Thymus (tissue), 11 donors: ENCODE results near the gene CYTH3. TPM values are rescaled to one million over a fixed set of nuclear protein-coding genes. Genes with fewer than 3 reads are reported as not detected.

Experiments used
- DNase-seq, 9 donors: peaks; one replicate each; pipeline ENCODE4 v3.0.0-alpha.2; 2013; ENCODE audit warnings: low spot score in 9 of 9, low read depth in 6 of 9, missing footprints in 1 of 9
- H3K27ac ChIP-seq, 2 donors: one replicate each; pipeline ENCODE4 v1.5.1; 2013; ENCODE audit warnings: control low read depth in 1 of 2, low read depth in 1 of 2, low read length in 1 of 2, mild to moderate bottlenecking in 1 of 2, moderate library complexity in 1 of 2
- H3K27me3 ChIP-seq, 2 donors: one replicate each; pipeline ENCODE4 v1.5.1; 2013; ENCODE audit warnings: low read length in 1 of 2; ENCODE audit not compliant: control insufficient read depth in 2 of 2, insufficient read depth in 1 of 2
- H3K36me3 ChIP-seq, 2 donors: one replicate each; pipeline ENCODE4 v1.5.1; 2013; ENCODE audit warnings: low read length in 1 of 2, mild to moderate bottlenecking in 1 of 2, moderate library complexity in 1 of 2; ENCODE audit not compliant: control insufficient read depth in 2 of 2, insufficient read depth in 2 of 2
- H3K4me1 ChIP-seq, 2 donors: one replicate each; pipeline ENCODE4 v1.5.1; 2013; ENCODE audit warnings: low read length in 2 of 2; ENCODE audit not compliant: control insufficient read depth in 2 of 2, insufficient read depth in 2 of 2
- H3K4me3 ChIP-seq, 2 donors: one replicate each; pipeline ENCODE4 v1.5.1; 2013; ENCODE audit warnings: low read length in 2 of 2, control low read depth in 1 of 2, mild to moderate bottlenecking in 1 of 2
- H3K9me3 ChIP-seq, 2 donors: one replicate each; pipeline ENCODE4 v1.5.1; 2013; ENCODE audit warnings: low read length in 1 of 2, mild to moderate bottlenecking in 1 of 2; ENCODE audit not compliant: control insufficient read depth in 2 of 2, insufficient read depth in 1 of 2
- WGBS: extraction: QIAGEN DNeasy Blood & Tissue Kit; methylation state at CpG from one replicate; pipeline ENCODE4 v1.1.7; 2013; 5-methylcytosine and 5-hydroxymethylcytosine counted together
- polyA plus RNA-seq: library from polyadenylated mRNA; stranded (reverse); fragments of 200-250 nt; gene quantifications from one replicate; pipeline ENCODE4 v1.2.3, GENCODE V29; 2013
- total RNA-seq: library from RNA; stranded (reverse); fragments of 120-200 nt; gene quantifications from one replicate; pipeline ENCODE4 v1.2.4, GENCODE V29; 2013
- donor health status: healthy.

Gene CYTH3
- total and polyA plus RNA-seq, 2 donors, result 5.1 to 6.3 TPM

DNA sequence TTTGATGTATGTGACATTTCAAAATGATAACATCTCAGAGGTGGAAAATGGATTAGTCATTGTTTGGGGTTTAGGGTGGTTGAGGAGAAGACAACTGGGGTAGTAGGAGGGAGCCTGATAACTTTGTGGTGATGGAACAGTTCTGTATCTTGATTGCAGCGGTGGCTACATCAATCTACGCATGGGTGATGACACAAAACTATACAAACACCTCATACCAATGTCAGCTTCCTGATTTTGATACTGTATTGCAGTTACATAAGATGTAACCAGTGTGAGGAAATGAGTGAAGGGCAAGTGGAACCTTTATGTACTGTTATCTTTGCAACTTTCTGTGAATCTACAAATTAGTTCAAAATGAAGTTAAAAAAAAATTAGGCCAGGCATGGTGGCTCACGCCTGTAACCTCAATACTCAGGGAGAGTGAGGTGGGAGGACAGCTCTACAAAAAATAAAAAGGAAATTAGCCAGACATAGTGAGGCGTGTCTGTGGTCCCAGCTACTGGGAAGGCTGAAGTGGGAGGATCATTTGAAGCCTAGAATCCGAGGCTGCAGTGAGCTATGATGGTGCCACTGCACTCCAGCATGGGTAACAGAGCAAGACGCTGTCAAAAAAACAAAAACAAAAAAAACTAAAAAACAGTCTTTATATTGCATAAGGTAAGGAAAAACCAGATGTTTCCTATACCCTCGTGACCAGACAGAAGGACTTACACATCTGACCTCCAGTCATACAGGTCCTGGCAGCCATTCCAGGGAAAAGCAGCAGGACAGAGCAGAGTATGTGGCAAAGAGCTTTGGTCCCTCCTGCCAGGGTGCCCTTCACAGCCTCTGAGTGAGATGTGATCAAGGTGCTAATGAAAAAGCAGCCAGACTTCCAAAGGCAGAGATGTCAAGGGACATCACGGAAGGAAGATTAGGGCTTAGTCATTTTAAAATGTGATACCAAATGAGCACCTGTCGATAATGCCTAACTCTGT, 50.8 kb downstream of the CYTH3 start:
- no peaks in the 10 kb centered on the region for H3K27me3 ChIP-seq
- 76% methylated on average over 9 of the region's 9 CpGs for WGBS
- no peaks in the 10 kb centered on the region for H3K4me1 ChIP-seq
- H3K4me3 ChIP-seq, result no peak overlapping the region
- H3K36me3 ChIP-seq, result no peaks in the 10 kb centered on the region
- H3K9me3 ChIP-seq, result no peaks in the 10 kb centered on the region
- DNase-seq, result peak in 3 of 9 donors; percentile 11 to 41 (median 12)
- no peak overlapping the region for H3K27ac ChIP-seq

- no peak for DNase-seq
- Histone ChIP-seq H3K36me3 (no peaks in the 10 kb centered on the region), H3K9me3 (no peaks in the 10 kb centered on the region), H3K4me3 (no peak overlapping the region), H3K27ac (no peak overlapping the region), H3K27me3 (no peaks in the 10 kb centered on the region), H3K4me1 (no peaks in the 10 kb centered on the region)
- 93% methylated on average over 3 of the region's 3 CpGs for WGBS
Observed at GRCh38 chr7:6218329-6218728, 54.1 kb downstream of the CYTH3 start.

DNA sequence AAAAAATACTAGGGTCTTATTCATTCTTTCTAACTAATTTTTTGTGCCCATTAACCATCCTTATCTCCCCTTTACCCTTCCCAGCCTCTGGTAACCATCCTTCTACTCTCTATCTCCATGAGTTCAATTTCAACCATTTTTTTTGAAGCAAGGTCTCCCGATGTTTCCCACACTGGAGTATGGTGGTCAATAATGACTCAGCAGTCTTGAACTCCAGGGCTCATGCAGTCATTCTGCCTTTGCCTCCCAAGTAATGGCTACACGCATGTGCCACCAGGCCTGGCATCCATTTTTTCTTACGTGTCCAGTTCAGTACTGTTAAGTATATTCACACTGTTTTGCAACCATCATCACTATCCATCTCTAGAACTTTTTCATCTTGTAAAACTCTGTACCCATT, 60.4 kb downstream of the CYTH3 start:
- 98% methylated on average over 3 of the region's 3 CpGs for WGBS

GRCh38 chr7:6210621-6211372, 61.6 kb downstream of the CYTH3 start:
- no peak for DNase-seq
- WGBS, result 96% methylated on average over 7 of the region's 7 CpGs
- H3K27ac ChIP-seq, result no peak overlapping the region
- no peaks in the 10 kb centered on the region for H3K9me3 ChIP-seq
- H3K27me3 ChIP-seq, result no peaks in the 10 kb centered on the region
- H3K4me1 ChIP-seq, result no peaks in the 10 kb centered on the region
- H3K4me3 ChIP-seq, result no peak overlapping the region
- H3K36me3 ChIP-seq, result no peaks in the 10 kb centered on the region

More for the DNA sequence above, 60.4 kb downstream of the CYTH3 start:
- H3K9me3 ChIP-seq, result no peaks in the 10 kb centered on the region
- no peak overlapping the region for H3K27ac ChIP-seq
- no peaks in the 10 kb centered on the region for H3K27me3 ChIP-seq
- H3K4me3 ChIP-seq, result no peak overlapping the region
- DNase-seq, result no peak
- H3K4me1 ChIP-seq, result no peaks in the 10 kb centered on the region
- no peaks in the 10 kb centered on the region for H3K36me3 ChIP-seq

DNA sequence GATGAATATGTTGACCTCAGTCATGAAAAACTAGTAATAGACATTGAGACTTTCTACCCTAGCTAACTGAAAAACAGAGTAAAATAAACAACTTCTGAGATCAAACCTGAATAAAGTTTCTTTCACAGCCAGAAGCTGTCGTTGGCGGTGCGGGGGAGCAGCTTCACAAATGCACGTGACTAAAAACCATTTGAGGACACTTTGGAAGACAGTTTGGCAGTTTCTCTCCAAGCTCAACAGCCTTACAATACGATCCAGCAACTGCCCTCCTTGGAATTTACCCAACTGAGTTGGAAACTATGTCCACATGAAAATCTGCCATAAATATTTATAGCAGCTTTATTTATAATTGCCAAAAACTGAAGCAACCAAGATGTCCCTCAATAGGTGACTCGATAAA, 63.1 kb downstream of the CYTH3 start:
- 95% methylated on average over 6 of the region's 6 CpGs for WGBS
- Histone ChIP-seq H3K4me3 (no peak overlapping the region), H3K27me3 (no peaks in the 10 kb centered on the region), H3K9me3 (no peaks in the 10 kb centered on the region), H3K4me1 (no peaks in the 10 kb centered on the region), H3K27ac (no peak overlapping the region), H3K36me3 (no peaks in the 10 kb centered on the region)
- DNase-seq, result no peak

- WGBS, result 98% methylated on average over 5 of the region's 5 CpGs
- H3K4me1 ChIP-seq, result no peaks in the 10 kb centered on the region
- H3K9me3 ChIP-seq, result no peaks in the 10 kb centered on the region
- no peak overlapping the region for H3K27ac ChIP-seq
- no peaks in the 10 kb centered on the region for H3K36me3 ChIP-seq
- H3K4me3 ChIP-seq, result no peak overlapping the region
- H3K27me3 ChIP-seq, result no peaks in the 10 kb centered on the region
- DNase-seq, result no peak
Observed at GRCh38 chr7:6208573-6209328, 63.7 kb downstream of the CYTH3 start.

DNA sequence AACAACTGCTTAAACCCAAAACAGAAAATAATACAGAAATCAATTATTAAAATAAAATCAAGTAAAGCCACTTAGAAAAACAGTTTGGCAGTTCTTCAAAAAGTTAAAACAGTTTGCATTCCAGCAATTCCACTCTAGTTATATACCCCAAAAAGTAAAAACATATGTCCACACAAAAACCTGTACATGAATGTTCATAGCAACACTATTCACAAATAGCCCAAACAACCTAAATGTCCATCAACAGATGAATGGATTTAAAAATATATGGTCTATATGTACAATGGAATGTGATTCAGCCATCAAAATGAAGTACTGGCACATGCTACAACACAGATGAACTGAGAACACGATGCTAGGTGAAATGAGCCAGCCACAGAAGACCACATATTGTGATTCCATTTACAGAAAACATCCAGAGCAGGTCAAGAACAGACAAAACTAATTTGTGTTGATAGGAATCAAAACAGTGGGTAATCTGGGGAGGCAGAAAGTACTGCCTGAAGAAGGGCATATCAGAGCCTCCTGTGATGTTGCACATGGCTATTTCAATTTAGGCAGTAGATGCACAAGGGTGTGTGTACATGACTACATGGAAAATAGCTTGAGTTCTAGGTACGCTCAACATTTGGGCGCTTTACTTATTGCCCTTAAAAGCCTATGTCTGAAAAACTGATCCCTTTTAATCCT, 66.3 kb downstream of the CYTH3 start:
- 95% methylated on average over 3 of the region's 3 CpGs for WGBS
- Histone ChIP-seq H3K27me3 (no peaks in the 10 kb centered on the region), H3K27ac (no peak overlapping the region), H3K4me1 (no peaks in the 10 kb centered on the region), H3K9me3 (no peaks in the 10 kb centered on the region), H3K36me3 (no peaks in the 10 kb centered on the region), H3K4me3 (no peak overlapping the region)
- DNase-seq, result no peak

GRCh38 chr7:6203381-6203780, 69.0 kb downstream of the CYTH3 start:
- Histone ChIP-seq H3K27ac (no peak overlapping the region), H3K4me3 (no peak overlapping the region), H3K9me3 (no peaks in the 10 kb centered on the region), H3K4me1 (no peaks in the 10 kb centered on the region), H3K27me3 (no peaks in the 10 kb centered on the region), H3K36me3 (no peaks in the 10 kb centered on the region)
- no peak for DNase-seq
- WGBS, result 97% methylated on average over 5 of the region's 5 CpGs
